ENCODE measurements around the gene PROK1. TPM values are rescaled to one million over a fixed set of nuclear protein-coding genes. Genes with fewer than 3 reads are reported as not detected.

PROK1 gene
- total RNA-seq, 2 experiments from 2014 or later, result not detected

GRCh38 chr1:110493059-110493699, 42.2 kb downstream of the PROK1 start:
- H3K9me2 ChIP-seq (ENCODE audit: insufficient read depth, low read length), result no peaks in the 10 kb centered on the region

DNA sequence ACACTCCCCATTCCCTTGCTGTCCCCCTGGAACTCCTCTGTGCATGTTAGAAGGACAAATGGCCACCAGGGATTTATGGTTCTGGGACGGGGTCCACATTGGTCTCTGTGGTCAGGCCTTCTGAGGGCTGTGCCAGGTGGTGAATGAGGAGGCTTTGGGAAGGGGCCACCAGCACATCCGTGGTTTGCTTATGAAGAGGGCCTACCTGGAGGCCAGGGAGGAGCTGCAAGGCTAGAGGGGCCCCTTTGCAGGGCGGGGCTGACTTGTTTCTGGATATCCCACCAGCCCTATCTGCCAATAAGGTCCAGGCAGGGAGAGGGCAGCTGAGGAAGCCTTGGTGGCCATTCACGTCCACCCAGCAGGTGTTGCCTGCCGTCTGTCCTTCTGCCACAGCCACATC, 43.1 kb downstream of the PROK1 start:
- no peaks in the 10 kb centered on the region for H3K9me3 ChIP-seq (ENCODE audit: low read length)

More at GRCh38 chr1:110493059-110493699, 42.2 kb downstream of the PROK1 start:
- TF ChIP-seq EZH2phosphoT487 (IDR thresholded peaks at IDR 0.05; ENCODE audit: borderline replicate concordance, low read depth, low read length) (no peak), CTCF (conservative IDR thresholded peaks at IDR 0.05; ENCODE audit: low read length) (no peak)
- Histone ChIP-seq H2AFZ (ENCODE audit: low read length) (no peak overlapping the region), H3K27ac (ENCODE audit: low read depth, low read length, poor library complexity, severe bottlenecking) (no peak overlapping the region), H3K79me2 (ENCODE audit: insufficient read depth, low read depth, low read length) (no peaks in the 10 kb centered on the region), H3K9me3 (ENCODE audit: low read length) (no peaks in the 10 kb centered on the region), H3K4me3 (ENCODE audit: low read depth, low read length, poor library complexity, severe bottlenecking) (no peak overlapping the region), H3K4me1 (ENCODE audit: insufficient read depth, low read length, poor library complexity, severe bottlenecking) (peaks cover 7% of the 10 kb centered on the region), H3K36me3 (ENCODE audit: insufficient read depth, low read length) (no peaks in the 10 kb centered on the region), H3K4me2 (ENCODE audit: low read length) (no peak overlapping the region), H4K20me1 (ENCODE audit: insufficient read depth, low read length) (no peaks in the 10 kb centered on the region)
- ChIA-PET POLR2A (no interaction called here), CTCF (ENCODE audit: unreplicated experiment) (no interaction called here)
- no peak for DNase-seq (ENCODE audit: low spot score)
- intact Hi-C loops (cut with micrococcal nuclease; ENCODE audit: unreplicated experiment), result no loop called here
- BruUV-seq (replicated peaks), result no TSS peak

More for the DNA sequence above, 43.1 kb downstream of the PROK1 start:
- H3K4me2 ChIP-seq (ENCODE audit: low read length), result no peak overlapping the region
- ChIA-PET CTCF (ENCODE audit: unreplicated experiment) (no interaction called here), POLR2A (no interaction called here)
- H3K4me1 ChIP-seq (ENCODE audit: insufficient read depth, low read length, poor library complexity, severe bottlenecking), result peaks cover 7% of the 10 kb centered on the region
- no peaks in the 10 kb centered on the region for H3K79me2 ChIP-seq (ENCODE audit: insufficient read depth, low read depth, low read length)
- BruUV-seq (replicated peaks), result no TSS peak
- no peaks in the 10 kb centered on the region for H4K20me1 ChIP-seq (ENCODE audit: insufficient read depth, low read length)
- H3K36me3 ChIP-seq (ENCODE audit: insufficient read depth, low read length), result no peaks in the 10 kb centered on the region
- no peak overlapping the region for H3K4me3 ChIP-seq (ENCODE audit: low read depth, low read length, poor library complexity, severe bottlenecking)
- H2AFZ ChIP-seq (ENCODE audit: low read length), result no peak overlapping the region
- no peak for DNase-seq (ENCODE audit: low spot score)
- intact Hi-C loops (cut with micrococcal nuclease; ENCODE audit: unreplicated experiment), result no loop called here
- H3K27ac ChIP-seq (ENCODE audit: low read depth, low read length, poor library complexity, severe bottlenecking), result no peak overlapping the region
- TF ChIP-seq EZH2phosphoT487 (IDR thresholded peaks at IDR 0.05; ENCODE audit: borderline replicate concordance, low read depth, low read length) (no peak), CTCF (conservative IDR thresholded peaks at IDR 0.05; ENCODE audit: low read length) (no peak)
- no peaks in the 10 kb centered on the region for H3K9me2 ChIP-seq (ENCODE audit: insufficient read depth, low read length)

Data from OCI-LY7 (cell line).